ENCODE measurements around the gene ERBB3.

Gene ERBB3

DNA sequence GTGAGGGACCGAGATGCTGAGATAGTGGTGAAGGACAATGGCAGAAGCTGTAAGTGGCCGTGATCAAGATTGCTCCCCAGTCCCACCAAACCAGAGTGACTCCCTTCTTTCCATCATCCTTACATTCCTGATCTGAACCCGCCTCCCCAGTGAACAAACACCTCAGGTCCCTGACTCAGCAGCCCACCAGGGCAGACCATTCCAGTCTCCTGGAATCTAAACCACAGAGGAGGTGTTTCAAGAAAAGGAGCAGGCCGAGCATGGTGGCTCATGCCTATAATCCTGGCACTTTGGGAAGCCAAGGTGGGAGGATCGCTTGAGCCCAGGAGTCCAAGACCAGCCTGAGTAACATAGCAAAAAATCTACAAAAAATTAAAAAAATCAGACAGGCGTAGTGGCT lies 6.6 kb downstream of the ERBB3 start:
- in situ Hi-C loops (cut with MboI; ENCODE audit: low sequenced_read_pairs, unreplicated experiment), result no loop called here
- DNase-seq (ENCODE audit: low spot score), result no peak
- TF ChIP-seq, protein P1, sequence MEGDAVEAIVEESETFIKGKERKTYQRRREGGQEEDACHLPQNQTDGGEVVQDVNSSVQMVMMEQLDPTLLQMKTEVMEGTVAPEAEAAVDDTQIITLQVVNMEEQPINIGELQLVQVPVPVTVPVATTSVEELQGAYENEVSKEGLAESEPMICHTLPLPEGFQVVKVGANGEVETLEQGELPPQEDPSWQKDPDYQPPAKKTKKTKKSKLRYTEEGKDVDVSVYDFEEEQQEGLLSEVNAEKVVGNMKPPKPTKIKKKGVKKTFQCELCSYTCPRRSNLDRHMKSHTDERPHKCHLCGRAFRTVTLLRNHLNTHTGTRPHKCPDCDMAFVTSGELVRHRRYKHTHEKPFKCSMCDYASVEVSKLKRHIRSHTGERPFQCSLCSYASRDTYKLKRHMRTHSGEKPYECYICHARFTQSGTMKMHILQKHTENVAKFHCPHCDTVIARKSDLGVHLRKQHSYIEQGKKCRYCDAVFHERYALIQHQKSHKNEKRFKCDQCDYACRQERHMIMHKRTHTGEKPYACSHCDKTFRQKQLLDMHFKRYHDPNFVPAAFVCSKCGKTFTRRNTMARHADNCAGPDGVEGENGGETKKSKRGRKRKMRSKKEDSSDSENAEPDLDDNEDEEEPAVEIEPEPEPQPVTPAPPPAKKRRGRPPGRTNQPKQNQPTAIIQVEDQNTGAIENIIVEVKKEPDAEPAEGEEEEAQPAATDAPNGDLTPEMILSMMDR (IDR thresholded peaks at IDR 0.05; ENCODE audit: borderline replicate concordance, control extremely low read depth, extremely low read depth, insufficient read depth, missing control alignments), result no peak

DNA sequence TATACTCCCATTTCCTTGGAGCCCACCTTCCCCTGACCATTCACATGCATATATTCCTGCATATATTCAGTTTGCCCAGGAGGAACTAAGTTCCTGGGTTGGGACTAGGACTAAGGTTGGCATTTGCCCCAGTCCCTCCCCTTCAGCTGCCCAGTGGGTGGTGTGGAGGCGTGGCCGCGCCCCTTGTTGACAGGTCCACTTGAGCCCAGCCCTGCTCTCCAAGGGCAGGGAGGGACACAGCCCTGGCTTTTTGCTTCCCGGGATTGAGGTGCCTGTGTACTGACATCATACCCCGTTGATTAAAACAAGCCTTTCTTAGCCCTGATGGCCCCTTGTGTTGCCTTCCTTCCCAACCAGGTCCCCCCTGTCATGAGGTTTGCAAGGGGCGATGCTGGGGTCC lies 7.3 kb downstream of the ERBB3 start:
- no peak for DNase-seq (ENCODE audit: low spot score)
- in situ Hi-C loops (cut with MboI; ENCODE audit: low sequenced_read_pairs, unreplicated experiment), result no loop called here
- TF ChIP-seq, protein P1 (IDR thresholded peaks at IDR 0.05; ENCODE audit: borderline replicate concordance, control extremely low read depth, extremely low read depth, insufficient read depth, missing control alignments), result no peak

- TF ChIP-seq, protein P1 (IDR thresholded peaks at IDR 0.05; ENCODE audit: borderline replicate concordance, control extremely low read depth, extremely low read depth, insufficient read depth, missing control alignments), result no peak
- no peak for DNase-seq (ENCODE audit: low spot score)
- in situ Hi-C loops (cut with MboI; ENCODE audit: low sequenced_read_pairs, unreplicated experiment), result no loop called here
Observed at GRCh38 chr12:56097738-56098137, 17.8 kb downstream of the ERBB3 start.

DNA sequence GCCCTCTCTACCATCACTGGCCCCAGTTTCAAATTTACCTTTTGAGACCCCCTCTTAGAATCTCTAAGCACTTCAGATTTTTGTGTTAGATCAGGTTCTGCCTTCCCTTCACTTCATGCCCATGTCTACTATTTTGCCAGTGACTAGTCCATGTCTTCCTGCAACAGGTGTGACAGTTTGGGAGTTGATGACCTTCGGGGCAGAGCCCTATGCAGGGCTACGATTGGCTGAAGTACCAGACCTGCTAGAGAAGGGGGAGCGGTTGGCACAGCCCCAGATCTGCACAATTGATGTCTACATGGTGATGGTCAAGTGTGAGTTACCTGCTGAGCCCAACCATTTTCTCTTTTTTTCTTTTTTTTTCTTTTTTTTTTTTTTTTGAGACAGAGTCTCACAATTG lies 18.6 kb downstream of the ERBB3 start:
- in situ Hi-C loops (cut with MboI; ENCODE audit: low sequenced_read_pairs, unreplicated experiment), result no loop called here
- DNase-seq (ENCODE audit: low spot score), result no peak
- TF ChIP-seq, protein P1 (IDR thresholded peaks at IDR 0.05; ENCODE audit: borderline replicate concordance, control extremely low read depth, extremely low read depth, insufficient read depth, missing control alignments), result no peak

- TF ChIP-seq, protein P1 (IDR thresholded peaks at IDR 0.05; ENCODE audit: borderline replicate concordance, control extremely low read depth, extremely low read depth, insufficient read depth, missing control alignments), result no peak
- DNase-seq (ENCODE audit: low spot score), result no peak
- in situ Hi-C loops (cut with MboI; ENCODE audit: low sequenced_read_pairs, unreplicated experiment), result no loop called here
Observed at GRCh38 chr12:56099787-56100186, 19.8 kb downstream of the ERBB3 start.

DNA sequence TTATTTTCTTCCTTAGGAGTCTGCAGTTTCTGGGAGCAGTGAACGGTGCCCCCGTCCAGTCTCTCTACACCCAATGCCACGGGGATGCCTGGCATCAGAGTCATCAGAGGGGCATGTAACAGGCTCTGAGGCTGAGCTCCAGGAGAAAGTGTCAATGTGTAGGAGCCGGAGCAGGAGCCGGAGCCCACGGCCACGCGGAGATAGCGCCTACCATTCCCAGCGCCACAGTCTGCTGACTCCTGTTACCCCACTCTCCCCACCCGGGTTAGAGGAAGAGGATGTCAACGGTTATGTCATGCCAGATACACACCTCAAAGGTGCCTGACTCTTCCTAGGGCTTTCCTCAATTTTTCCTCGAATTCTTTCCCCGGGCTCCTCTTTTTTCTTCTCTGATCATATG lies 21.1 kb downstream of the ERBB3 start:
- in situ Hi-C loops (cut with MboI; ENCODE audit: low sequenced_read_pairs, unreplicated experiment), result no loop called here
- DNase-seq (ENCODE audit: low spot score), result no peak
- TF ChIP-seq, protein P1 (IDR thresholded peaks at IDR 0.05; ENCODE audit: borderline replicate concordance, control extremely low read depth, extremely low read depth, insufficient read depth, missing control alignments), result no peak

GRCh38 chr12:56102683-56103065 lies 22.7 kb downstream of the ERBB3 start:
- TF ChIP-seq, protein P1 (IDR thresholded peaks at IDR 0.05; ENCODE audit: borderline replicate concordance, control extremely low read depth, extremely low read depth, insufficient read depth, missing control alignments), result no peak
- no peak for DNase-seq (ENCODE audit: low spot score)
- in situ Hi-C loops (cut with MboI; ENCODE audit: low sequenced_read_pairs, unreplicated experiment), result no loop called here
